GM19438 (cell line): Measurements from ENCODE around the gene CTTNBP2NL.
A peak's percentile ranks its signal among the peaks of the same experiment; 100 is the strongest.
"Not testable (repeated sequence)": the region's sequence is repeated elsewhere in the genome, so short reads cannot be mapped to it uniquely, and the experiment has no call there.

Experiments used
- ATAC-seq: cut with Tn5 transposase; IDR thresholded peaks from one replicate; pipeline ENCODE4 v1.9.1; 2021; ENCODE audit warnings: low read depth; ENCODE audit not compliant: unreplicated experiment

Gene CTTNBP2NL

GRCh38 chr1:112386024-112386723 lies 9.8 kb upstream of the CTTNBP2NL start:
- ATAC-seq = no peak

GRCh38 chr1:112386731-112387346 lies 9.2 kb upstream of the CTTNBP2NL start:
- no peak for ATAC-seq

- ATAC-seq = no peak
Observed at GRCh38 chr1:112387807-112388206, 8.2 kb upstream of the CTTNBP2NL start.

GRCh38 chr1:112388436-112388835 lies 7.6 kb upstream of the CTTNBP2NL start:
- no peak for ATAC-seq

GRCh38 chr1:112389689-112390088 lies 6.3 kb upstream of the CTTNBP2NL start:
- no peak for ATAC-seq

GRCh38 chr1:112390335-112390734 lies 5.7 kb upstream of the CTTNBP2NL start:
- ATAC-seq = not testable (repeated sequence)

GRCh38 chr1:112390775-112391602 lies 5.0 kb upstream of the CTTNBP2NL start:
- ATAC-seq = peak; percentile 55

GRCh38 chr1:112391603-112391940 lies 4.4 kb upstream of the CTTNBP2NL start:
- no peak for ATAC-seq

GRCh38 chr1:112393631-112393974 lies 2.4 kb upstream of the CTTNBP2NL start:
- no peak for ATAC-seq

GRCh38 chr1:112394743-112395062 lies 1.3 kb upstream of the CTTNBP2NL start:
- no peak for ATAC-seq

GRCh38 chr1:112395256-112395820 lies 676 bp upstream of the CTTNBP2NL start:
- ATAC-seq = no peak

- ATAC-seq = no peak
Observed at GRCh38 chr1:112396653-112397471, 848 bp downstream of the CTTNBP2NL start.

GRCh38 chr1:112397841-112398240 lies 1.8 kb downstream of the CTTNBP2NL start:
- no peak for ATAC-seq

GRCh38 chr1:112399456-112399855 lies 3.4 kb downstream of the CTTNBP2NL start:
- no peak for ATAC-seq

GRCh38 chr1:112400706-112401105 lies 4.7 kb downstream of the CTTNBP2NL start:
- not testable (repeated sequence) for ATAC-seq

GRCh38 chr1:112402682-112403643 lies 6.9 kb downstream of the CTTNBP2NL start:
- no peak for ATAC-seq

GRCh38 chr1:112406771-112407170 lies 10.8 kb downstream of the CTTNBP2NL start:
- ATAC-seq = no peak

GRCh38 chr1:112409414-112409813 lies 13.4 kb downstream of the CTTNBP2NL start:
- ATAC-seq = no peak

- ATAC-seq = no peak
Observed at GRCh38 chr1:112410673-112411072, 14.7 kb downstream of the CTTNBP2NL start.

- ATAC-seq = no peak
Observed at GRCh38 chr1:112417271-112417670, 21.3 kb downstream of the CTTNBP2NL start.
